Activated gamma-delta T cell treated with anti-CD3 and anti-CD28 coated beads, Interleukin-2, amount 50 U/mL, for 16 hours (primary cell): ENCODE data around the gene NELL1.

Source experiments
- DNase-seq: peaks from one replicate; pipeline ENCODE4 v3.0.0-alpha.2; 2020; ENCODE audit warnings: low read depth

Gene NELL1

DNA sequence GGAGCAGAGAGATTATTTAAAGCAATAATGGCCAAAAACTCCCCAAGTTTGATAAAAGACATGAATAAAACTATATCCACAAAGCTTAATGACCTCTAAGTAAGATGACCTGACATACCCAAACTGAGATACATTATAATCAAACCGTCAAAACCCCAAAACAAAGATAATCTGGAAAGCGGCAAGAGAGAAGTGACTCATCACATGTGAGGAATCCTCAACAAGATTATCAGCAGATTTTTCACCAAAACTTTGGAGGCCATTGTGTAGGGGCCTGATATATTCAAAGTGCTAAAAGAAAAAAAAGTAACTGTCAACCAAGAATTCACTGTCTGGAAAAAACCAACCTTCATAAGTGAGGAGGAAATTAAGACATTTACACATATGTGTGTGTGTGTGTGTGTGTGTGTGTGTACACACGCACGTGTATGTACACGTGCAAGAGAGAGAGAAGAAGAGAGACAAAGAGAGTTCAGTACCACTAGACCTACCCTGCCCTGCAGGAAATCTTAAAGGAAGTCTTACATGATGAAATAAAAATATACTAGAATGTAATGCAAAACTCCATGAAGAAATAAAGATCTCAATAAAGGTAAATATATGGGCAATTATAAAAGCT, 752.4 kb downstream of the NELL1 start:
- no peak for DNase-seq

DNA sequence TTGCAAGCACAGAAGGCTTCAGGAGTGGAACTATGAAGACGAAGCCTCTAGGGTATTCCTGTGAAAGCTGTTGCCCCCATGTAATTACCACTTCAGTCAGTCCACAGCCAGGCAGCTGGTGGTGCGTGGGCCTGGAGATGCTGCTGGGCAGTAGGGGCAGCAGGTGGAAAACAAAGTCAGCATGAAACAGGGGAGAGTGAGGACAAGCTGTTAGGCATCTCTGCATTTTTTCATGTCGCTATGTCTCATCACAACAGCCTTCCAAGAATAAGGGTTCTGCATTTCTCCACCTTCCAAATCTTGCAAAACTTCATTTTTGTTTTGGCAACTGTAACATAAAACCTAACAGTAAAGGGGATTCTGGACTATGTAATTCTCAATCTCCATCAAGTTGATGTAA, 757.5 kb downstream of the NELL1 start:
- DNase-seq: no peak

DNA sequence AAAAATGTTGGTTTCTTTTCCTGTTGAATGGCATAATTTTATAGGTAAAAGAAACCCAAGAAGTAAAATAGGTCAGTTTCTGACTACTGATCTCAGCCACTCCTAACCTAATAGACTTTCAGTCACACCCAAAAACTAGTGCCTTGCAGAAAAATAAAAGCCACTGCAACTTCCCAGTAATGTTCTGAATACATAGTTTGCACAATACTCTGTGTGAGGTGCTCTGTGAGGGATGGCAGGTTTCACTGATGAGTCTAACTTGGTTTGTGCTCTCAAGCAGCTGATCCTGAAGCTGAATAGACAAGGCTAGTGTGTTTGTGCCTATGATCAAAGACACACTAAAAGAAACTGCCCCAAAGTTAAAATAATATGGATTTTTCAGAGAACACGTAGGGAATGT, 758.3 kb downstream of the NELL1 start:
- DNase-seq: no peak

DNA sequence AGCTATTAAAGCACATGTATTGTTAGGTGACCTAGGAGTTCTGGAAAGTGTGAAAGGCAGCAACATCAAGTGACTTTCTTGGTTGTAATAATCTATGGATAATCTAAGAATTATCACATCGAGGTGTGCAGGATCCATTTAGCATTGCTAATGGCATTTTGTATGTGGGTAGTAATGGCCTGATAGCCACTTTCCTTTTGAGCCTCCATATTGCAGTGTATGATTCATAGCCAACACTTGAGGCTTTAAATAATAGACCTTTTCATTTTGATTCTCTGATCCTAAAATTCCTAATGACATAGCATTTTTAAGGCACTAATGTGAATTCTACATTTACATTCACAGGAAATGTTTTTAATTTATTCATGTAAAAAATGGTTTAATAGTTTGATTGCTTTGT, 759.4 kb downstream of the NELL1 start:
- no peak for DNase-seq

DNA sequence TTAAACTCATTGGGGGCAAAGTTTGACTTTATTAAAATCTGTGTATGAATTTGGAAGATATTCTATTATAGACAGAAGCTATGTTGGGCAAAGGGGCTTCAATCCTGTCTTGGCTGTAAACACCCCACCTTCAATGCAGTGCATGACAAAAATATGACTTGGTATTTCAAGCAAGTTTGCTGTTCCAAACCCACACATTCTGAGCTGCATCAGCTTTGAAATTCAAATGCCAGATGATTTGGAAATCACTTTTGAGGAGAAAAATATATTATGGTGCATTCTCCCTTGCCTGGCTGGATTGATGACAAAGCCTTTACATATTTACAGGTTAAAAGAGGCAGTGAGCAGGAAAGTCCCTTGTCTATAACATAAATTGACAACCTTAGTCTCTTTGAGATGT, 760.0 kb downstream of the NELL1 start:
- no peak for DNase-seq

DNA sequence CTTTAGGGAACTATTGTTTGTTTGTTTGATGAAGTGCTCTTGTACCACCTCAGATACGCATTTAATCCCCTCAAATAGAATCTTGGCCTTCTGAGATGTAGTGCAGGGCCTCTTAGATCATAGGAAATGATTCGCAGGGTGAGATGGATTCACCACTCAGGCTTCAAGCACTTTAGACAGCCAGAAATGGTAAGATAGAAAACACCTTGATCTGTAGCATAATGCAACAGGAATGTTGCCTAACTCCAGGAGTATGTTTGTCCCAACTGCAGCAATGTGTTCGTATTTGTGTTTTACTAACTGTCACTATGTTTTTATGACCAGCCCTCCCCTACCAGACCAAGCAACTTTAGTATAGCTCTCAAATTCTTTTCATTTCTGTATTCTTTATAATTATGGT, 761.2 kb downstream of the NELL1 start:
- no peak for DNase-seq

DNA sequence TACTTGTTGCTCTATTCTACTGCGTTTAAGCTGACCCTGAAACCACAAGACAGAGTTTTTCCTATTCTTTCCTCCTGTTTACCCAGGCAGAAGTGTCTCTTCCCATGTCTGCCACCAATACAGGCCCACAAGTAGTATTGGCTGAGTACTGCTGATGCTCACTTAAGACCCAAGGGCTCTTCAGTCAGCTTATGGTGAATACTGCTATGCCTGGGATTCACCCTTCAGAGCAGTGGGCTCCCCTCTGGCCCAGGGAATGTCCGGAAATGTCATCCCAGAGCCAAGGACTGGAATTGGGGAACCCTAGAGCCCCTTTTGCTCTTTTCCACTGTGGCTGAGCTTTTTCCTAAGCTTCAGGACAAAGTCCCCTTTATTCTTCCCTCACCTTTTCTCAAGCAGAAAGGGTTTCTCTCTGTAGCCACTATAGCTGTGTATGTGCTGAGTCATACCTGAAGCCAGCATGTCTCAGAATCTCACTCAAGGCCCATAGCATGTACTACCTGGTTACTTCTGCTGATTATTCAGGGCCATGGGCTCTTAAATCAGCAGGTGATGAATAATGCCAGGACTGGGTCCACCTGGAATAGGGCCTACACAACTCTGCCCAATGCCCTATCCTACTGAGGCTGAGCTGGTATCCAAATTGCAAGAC, 777.7 kb downstream of the NELL1 start:
- no peak for DNase-seq

DNA sequence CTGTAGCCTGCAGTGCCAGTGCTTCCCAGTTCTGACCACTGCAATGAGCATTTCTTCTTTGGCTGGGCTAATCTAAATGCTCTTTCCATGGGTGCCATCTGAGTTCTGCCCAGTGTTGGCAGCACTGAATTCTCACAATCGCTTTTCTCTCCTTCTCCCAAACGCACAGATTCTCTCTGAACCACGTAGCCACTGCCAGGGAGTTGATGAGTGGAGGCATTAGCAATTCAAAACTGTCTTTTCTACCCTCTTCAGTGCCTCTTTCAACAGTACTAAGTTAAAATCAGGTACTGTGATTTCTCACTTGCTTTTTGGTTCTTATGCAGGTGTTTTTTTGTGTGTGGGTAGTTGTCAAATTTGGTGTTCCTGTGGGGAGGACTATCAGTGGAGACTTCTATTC, 778.5 kb downstream of the NELL1 start:
- no peak for DNase-seq

DNA sequence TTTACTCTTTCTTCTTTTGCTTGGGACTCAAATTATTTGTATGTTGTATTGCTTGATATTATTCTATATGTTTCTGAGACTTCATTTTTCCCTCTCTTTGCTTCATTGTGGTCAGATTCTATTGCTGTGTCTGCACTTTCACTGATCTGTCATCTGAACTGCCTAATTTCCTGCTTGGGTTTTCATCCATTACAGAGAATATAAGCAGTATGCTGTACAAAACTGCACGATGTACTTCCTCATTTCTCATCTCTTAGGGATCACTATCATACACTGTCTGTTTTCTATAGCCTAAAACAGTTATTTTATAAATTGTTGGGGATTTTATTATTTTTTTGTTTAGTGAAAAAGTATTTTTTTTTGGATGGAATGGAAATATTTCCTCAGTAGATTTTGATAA, 786.8 kb downstream of the NELL1 start:
- DNase-seq: no peak

DNA sequence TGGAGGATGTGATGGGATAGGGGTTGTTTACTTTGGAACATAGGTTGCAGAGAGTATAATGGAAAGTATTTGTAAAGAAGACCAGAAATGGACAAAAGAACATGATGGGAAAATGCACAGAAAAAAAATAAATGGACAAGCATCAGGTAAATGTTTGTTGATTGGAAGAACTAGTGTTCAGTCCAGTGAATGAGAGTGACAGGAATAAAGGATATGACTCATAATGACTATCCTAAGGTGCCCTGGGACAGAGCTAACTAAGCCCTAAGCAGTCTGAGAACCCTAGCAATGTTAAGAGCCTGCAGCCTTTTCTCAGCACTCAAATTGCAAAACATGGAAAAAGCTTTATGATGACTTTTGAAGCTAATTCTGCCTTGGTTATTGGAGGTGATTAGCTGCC, 790.7 kb downstream of the NELL1 start:
- no peak for DNase-seq

DNA sequence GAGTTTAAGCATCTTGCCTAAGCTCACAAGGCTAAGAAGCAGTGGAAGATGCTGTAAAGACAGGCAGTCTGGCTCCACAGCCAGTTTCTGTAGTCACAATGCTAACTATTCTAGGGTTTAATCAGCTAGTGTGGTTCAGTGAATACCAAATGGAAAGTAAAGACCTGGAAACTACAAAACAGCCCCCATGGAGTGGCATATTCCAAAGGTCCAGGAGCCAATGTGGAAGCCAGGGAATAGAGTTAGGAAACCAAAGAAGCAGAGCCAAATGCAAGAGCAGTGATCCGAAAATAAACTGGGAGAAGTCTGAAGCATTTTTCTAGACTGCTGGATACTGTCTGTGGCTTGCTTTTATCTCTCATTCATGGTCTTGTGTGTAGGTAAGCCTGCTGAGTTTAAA, 792.3 kb downstream of the NELL1 start:
- no peak for DNase-seq

DNA sequence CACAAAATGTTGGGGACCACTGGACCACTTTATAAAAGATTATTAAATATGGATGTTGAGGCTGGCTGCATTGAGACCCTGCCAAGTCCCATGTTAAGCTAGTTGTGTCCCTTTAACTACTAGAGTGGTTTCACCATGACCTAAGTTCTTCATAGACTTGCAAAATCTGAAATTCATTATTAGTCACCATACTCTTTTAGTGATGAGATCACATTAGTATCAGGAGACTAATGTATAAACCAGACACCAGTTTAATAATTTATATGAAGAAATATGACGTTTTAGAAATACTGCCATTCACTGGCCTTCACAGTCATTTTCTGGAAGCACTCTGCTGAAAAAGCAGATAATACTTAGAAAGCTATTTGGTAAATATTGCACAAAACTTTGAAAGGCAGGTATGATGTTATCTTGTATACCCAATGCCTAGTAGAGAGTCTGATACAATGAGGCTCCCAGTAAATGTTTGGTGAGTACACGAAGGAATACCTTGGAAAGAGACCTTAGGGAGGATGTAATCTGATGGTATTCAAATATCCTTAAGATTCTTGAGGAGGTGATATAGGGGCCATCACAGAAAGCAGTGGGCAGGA, 795.3 kb downstream of the NELL1 start:
- no peak for DNase-seq

DNA sequence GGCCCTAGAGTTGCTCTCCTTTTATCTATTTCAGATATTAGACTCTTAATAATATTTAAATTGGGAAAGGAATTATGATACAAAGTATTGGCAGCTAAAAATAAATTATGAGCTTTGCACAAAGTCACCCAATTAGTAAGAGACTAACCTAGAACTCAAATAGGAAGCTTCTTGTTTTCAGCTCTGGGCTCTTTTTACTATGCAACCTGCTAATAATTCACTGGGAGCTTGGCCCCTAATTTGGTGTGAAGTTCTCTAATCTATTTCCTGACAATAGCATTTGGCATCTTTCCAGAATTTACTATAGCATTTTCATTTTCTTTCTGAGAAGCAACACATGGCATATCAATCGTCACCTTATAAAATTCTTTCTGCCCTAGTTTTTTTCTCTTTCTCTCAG, 795.8 kb downstream of the NELL1 start:
- DNase-seq: no peak

DNA sequence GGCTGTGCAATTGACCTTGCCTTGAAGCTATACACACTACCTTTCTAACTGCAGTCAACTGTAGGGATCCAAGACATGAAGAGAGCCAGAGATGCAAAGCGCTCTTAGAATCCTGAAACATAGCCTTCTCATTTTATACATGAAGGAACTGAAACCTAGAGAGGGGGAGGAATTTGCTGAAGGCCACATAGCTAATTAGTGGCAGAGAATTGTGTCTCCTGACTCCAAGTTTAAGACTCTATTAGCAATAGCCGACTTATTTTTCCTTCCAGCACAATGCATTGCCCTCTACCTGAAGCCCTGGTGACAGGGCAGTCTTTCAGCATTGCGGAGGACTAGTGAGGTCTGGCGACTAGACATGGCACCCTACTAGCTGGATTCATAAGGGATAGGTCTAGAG, 796.5 kb downstream of the NELL1 start:
- no peak for DNase-seq

DNA sequence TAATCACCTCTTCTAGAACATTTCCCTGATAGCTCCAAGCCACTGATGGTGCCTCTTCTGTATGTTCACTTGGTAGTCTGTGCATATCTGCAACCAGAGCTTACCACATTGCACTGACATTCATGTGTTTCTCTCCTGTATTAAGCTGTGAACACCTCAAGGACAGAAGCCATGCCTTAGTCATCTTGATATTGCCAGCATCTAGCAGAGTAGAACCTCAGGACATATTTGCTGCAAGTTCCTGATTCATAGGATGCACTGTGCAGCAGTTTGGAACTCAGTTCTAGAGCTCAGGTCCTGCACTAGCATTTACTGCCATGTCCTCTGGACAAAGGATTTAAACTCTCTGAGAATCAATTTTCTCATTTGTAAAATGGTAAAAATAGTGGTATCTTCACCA, 801.1 kb downstream of the NELL1 start:
- no peak for DNase-seq

DNA sequence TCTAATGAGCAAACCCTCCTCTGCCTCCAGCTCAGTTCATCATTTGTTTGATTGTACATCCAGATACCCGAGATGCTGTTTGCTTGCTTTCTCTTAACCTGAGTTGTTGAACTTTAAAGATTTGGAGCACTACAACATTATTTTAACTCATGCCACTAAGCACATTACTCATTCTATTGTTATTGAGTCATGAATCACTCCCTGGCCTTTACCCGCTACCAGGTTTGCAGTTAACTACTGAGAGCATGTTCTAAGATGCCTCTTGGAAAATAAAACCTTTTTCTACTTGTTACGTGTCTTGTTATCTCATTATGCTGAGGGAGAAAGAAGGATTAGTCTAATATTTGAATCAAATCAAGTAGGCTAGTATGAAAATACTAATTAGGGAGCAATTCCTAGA, 802.9 kb downstream of the NELL1 start:
- no peak for DNase-seq

DNA sequence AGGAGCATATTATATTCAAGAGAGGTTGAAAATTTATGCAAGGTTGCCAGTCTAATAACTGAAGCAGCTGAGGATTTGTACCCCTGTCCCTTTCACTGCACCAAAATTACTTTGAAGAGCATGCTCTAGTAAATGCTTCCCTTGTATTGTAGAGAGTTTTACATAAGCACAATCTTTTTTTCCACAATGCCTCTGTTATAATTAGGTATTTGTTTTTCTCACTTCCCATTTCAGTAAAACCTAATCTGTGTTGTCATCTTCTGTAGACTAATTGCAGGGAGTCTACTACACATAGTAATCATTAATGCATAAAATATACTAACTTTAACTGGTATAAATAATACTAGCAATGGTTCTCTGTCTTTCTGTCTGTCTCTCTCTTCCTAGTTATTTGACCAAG, 805.1 kb downstream of the NELL1 start:
- no peak for DNase-seq

DNA sequence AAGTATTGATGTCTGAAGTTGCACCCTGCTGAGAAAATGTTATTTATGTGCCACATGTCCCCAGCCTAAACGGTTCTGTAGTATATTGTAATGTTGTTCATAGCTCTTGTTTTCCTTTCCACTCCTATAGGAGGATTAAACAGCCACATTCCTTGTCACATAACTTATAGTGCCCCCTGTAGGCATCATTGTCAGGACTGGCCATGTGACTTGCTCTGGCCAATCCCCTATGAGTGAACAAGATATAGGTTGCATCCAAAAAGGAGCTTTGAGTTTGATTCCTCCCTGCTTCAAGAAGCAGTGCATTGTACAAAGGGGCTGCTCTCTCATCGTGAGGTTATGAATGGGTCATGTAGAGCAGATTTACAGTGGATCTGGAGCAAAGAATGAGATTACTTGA, 805.9 kb downstream of the NELL1 start:
- no peak for DNase-seq

DNA sequence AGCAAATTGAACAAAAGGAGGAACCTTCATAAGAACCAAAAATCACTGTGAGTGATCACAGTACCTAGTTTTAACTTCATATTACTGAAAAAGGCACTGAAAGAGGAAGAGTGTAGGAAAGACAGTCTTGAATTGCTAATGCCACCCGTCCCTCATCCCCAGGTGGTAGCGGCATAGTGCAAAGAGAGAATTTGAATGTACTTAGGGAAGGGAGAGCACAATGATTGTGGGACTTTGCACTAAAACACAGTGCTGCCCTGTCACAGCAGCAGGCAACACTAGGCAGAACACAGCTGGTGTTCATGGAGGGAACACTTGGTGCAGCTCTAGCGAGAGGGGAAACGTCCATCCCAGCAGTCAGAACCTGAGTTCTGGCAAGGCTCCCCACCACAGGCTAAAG, 807.2 kb downstream of the NELL1 start:
- no peak for DNase-seq

DNA sequence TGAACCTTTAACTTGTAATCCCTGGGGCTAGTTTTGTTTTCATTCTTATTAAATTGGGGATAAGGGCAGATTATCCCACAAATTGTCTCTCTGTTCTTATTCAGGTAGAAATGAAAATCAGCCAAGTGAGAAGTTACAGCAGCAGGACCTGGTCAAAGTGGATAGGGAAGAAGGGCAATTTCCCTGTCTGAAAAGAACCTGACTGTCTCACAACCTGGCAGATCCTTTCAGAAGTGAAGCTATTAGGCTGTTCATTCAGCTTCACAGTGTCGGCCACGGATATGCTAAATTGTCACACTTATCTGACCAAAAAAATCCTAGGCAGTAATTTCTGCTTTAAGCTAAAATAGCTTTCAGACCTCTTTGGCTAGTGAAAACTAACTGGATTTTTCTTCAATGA, 810.9 kb downstream of the NELL1 start:
- no peak for DNase-seq

DNA sequence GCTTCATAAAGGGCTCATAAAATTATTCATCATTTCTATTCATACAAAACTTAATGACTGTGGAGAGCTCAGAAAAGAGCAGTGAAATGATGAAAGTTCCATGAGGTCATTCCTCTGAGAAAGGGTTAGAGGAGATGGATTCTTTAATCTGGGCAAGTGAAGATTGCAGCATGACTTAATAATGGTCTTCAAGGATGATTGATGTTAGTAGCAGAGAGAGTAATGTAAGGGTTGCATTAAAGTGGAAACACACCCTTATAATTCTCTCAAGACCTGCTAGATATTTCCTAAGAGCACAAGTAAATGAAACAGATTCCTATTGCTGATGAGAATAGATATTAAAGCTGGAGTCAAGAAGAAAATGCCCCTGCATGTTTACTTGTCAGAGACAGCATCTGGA, 811.9 kb downstream of the NELL1 start:
- DNase-seq: no peak

DNA sequence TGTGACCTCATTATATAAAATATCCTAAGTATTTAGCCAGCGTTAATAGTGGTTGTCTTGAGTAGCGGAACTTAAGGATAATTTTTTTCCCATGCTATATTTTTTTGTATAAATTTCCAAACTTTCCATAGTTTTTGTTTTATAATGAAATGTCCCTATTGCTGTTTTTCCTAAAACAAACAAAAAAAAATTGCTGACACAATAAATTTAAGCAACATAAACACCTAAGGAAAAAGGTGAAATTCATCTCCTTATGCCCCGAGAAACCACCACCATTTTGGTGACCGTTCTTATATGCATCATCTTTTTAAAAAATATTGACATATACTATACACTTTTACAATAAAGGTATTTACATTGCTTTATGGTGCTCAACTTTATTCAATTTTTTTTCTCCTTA, 814.7 kb downstream of the NELL1 start:
- no peak for DNase-seq

DNA sequence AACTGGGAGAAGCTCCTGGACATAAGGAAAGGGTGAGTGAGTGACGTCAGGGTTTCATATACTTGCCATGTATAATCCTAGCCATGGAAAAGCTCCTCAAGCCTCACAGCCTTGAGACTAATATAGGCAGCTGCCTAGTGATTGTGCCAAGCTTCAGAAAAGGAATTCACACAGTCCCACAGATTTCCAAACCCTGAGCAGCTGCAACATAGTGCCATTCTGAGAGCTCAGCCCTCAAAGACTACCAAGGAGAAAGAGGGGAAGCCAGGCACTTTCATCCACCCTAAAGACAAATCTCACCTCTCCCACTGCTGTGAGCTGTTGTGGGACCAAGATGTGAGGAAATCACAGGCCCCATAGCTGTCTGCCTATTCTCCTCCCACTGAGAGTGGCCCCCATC, 815.6 kb downstream of the NELL1 start:
- DNase-seq: no peak

DNA sequence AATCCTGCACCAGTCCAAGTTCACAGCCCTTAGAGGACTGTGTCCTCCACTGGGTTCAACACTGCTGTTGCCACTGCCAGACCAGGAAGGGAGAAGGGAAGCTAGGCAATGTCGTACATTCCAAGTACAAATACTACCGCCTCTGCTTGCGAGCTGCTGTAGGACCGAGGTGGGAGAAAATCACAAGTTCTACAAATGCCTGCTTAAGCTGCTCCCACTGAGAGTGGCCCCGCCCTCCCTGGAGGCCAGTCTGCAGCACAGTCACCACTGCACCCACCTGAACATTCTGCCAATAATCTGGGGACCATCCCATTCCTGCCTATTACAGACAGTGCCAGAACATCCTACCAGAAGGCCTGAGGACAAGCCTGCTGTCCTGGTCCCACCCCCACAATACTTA, 816.0 kb downstream of the NELL1 start:
- no peak for DNase-seq
